HTR-8/SVneo (cell line): ENCODE data around the gene NTM.

Experiments used
- DNase-seq: peaks from one replicate; pipeline ENCODE4 v3.0.0; 2011; ENCODE audit warnings: low spot score, mixed read lengths; ENCODE audit not compliant: insufficient read length
- FAIRE-seq: peaks from 2 replicates; lab custom pipeline; 2011; peaks lifted over from hg19 to GRCh38; lab: Jason Lieb, UNC

NTM gene

GRCh38 chr11:132284611-132285010, 914.2 kb downstream of the NTM start:
- FAIRE-seq (no peak), DNase-seq (no peak)

GRCh38 chr11:132285631-132286030, 915.2 kb downstream of the NTM start:
- no peak for FAIRE-seq

GRCh38 chr11:132286106-132286505, 915.7 kb downstream of the NTM start:
- DNase-seq (no peak), FAIRE-seq (no peak)

More at GRCh38 chr11:132285631-132286030, 915.2 kb downstream of the NTM start:
- DNase-seq = no peak

GRCh38 chr11:132288036-132288435, 917.6 kb downstream of the NTM start:
- DNase-seq = no peak
- FAIRE-seq = no peak

- DNase-seq = no peak
- no peak for FAIRE-seq
These were observed 919.3 kb downstream of the NTM start for GRCh38 chr11:132289590-132290256.

- no peak for FAIRE-seq
- DNase-seq = no peak
These were observed 923.2 kb downstream of the NTM start for GRCh38 chr11:132293586-132293985.

- no peak for FAIRE-seq
- no peak for DNase-seq
These were observed 926.7 kb downstream of the NTM start for GRCh38 chr11:132296946-132297610.

- FAIRE-seq (no peak), DNase-seq (no peak)
These were observed 927.9 kb downstream of the NTM start for GRCh38 chr11:132298357-132298756.

GRCh38 chr11:132300283-132300682, 929.9 kb downstream of the NTM start:
- FAIRE-seq = no peak
- DNase-seq = no peak

GRCh38 chr11:132301465-132301864, 931.0 kb downstream of the NTM start:
- no peak for DNase-seq
- FAIRE-seq = no peak

GRCh38 chr11:132301900-132302299, 931.5 kb downstream of the NTM start:
- no peak for DNase-seq
- FAIRE-seq = no peak

GRCh38 chr11:132307309-132308020, 937.0 kb downstream of the NTM start:
- no peak for DNase-seq
- no peak for FAIRE-seq

GRCh38 chr11:132310390-132311375, 940.3 kb downstream of the NTM start:
- FAIRE-seq = no peak
- no peak for DNase-seq

GRCh38 chr11:132311703-132312102, 941.3 kb downstream of the NTM start:
- FAIRE-seq = no peak
- DNase-seq = no peak

GRCh38 chr11:132312161-132312560, 941.7 kb downstream of the NTM start:
- FAIRE-seq = no peak
- DNase-seq = no peak

GRCh38 chr11:132312701-132313111, 942.3 kb downstream of the NTM start:
- FAIRE-seq (no peak), DNase-seq (no peak)

- FAIRE-seq (no peak), DNase-seq (no peak)
These were observed 944.6 kb downstream of the NTM start for GRCh38 chr11:132314911-132315455.

GRCh38 chr11:132315696-132316095, 945.3 kb downstream of the NTM start:
- FAIRE-seq = no peak

GRCh38 chr11:132318421-132319157, 948.2 kb downstream of the NTM start:
- no peak for DNase-seq
- no peak for FAIRE-seq

More at GRCh38 chr11:132315696-132316095, 945.3 kb downstream of the NTM start:
- no peak for DNase-seq
